ENCODE measurements around the gene ASF1B.

Gene ASF1B

DNA sequence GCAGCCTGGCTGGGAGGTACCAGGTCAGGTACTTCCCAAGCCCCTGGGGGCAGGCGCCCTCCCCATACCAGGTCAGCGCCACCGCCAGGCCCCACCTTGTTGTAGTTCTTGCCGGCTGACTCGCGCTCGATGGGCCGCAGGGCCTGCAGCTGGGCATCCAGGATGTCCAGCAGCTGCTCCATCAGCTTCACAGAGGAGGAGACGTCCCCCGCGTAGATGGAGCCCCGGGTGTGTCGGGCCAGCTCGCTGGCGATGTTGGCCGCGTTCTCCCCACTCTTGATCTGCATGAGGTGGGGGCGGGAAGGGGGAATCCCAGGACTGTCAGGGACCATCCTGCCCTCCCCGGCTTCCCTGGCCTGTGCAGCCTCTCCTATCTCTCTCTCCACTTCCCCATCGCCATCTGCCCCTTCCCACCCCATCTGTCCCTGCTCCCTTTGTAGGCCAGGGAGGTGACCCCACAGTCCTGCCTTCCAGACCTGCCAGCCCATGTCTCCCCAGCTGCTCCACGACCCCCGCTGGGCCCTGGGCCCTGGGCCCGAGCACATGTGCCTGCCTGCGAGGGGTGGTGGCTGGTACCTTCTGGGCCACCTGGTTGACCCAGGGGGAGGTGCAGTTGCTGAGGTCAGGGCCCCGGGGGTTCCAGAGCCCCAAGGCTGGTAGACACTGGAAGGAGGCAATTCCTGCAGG, 23.8 kb upstream of the ASF1B start:
- in situ Hi-C loops (cut with MboI; ENCODE audit: low pct_unique_long_range_greater_than_20kb, low sequenced_read_pairs, unreplicated experiment) = no loop called here
- TF ChIP-seq, protein P1, sequence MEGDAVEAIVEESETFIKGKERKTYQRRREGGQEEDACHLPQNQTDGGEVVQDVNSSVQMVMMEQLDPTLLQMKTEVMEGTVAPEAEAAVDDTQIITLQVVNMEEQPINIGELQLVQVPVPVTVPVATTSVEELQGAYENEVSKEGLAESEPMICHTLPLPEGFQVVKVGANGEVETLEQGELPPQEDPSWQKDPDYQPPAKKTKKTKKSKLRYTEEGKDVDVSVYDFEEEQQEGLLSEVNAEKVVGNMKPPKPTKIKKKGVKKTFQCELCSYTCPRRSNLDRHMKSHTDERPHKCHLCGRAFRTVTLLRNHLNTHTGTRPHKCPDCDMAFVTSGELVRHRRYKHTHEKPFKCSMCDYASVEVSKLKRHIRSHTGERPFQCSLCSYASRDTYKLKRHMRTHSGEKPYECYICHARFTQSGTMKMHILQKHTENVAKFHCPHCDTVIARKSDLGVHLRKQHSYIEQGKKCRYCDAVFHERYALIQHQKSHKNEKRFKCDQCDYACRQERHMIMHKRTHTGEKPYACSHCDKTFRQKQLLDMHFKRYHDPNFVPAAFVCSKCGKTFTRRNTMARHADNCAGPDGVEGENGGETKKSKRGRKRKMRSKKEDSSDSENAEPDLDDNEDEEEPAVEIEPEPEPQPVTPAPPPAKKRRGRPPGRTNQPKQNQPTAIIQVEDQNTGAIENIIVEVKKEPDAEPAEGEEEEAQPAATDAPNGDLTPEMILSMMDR (IDR thresholded peaks at IDR 0.05; ENCODE audit: extremely low read depth, insufficient read depth, missing control alignments) = no peak
- DNase-seq (ENCODE audit: low spot score) = no peak

DNA sequence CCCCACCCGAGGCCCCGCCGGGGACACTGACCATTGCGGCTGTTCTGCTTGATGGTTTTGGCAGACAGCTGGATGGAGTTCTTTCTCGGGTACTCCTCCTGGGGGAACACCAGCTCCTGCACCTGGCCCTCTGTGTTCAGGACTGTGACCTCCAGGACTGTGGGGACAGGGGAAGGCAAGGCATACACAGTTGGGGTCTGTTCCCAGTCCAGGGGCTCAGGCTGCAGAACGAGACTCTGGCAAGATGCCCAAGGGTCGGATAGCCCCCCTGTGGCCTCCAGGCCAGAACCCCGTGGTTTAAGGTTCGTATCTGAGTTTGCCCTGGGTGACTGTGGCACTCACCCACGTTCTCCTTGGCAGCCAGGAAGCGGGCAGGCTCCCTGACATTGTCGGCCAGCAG, 22.7 kb upstream of the ASF1B start:
- TF ChIP-seq, protein P1 (IDR thresholded peaks at IDR 0.05; ENCODE audit: extremely low read depth, insufficient read depth, missing control alignments) = no peak
- DNase-seq (ENCODE audit: low spot score) = no peak
- in situ Hi-C loops (cut with MboI; ENCODE audit: low pct_unique_long_range_greater_than_20kb, low sequenced_read_pairs, unreplicated experiment) = no loop called here

DNA sequence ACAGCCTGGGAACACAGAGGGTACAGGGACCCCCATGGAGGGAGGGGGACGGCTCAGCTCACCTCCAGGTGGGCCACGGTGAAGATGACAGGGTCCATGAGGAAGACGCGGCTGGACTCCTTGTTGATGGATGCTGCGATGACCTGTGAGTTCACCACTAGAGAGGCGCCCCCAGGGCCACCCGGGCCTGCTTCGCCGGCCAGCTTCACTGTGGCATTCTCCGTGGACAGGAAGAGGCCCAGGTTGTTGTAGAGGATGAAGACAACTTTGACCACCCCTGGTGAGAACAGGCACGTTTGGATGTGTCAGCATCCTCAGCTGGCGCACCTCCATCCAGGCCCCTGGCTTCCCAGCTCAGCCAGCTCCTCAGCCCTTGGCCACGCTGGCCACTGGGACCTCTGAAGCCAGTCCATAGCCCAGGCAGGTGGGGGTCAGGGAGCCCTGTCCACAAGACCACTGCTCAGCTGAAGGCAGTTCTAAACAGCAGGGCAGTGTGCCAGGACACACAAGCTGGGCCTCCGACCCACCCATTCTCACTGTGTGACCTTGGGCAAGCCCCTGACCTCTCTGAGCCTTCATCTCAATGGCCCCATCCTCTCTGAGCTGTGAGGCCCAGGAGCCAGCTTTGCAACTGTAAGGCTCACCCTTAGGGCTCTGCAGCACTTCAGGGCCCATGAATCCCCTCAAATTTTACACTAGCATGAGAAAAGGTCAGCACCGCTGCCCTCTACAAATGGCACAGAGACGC, 22.1 kb upstream of the ASF1B start:
- no peak for DNase-seq (ENCODE audit: low spot score)
- in situ Hi-C loops (cut with MboI; ENCODE audit: low pct_unique_long_range_greater_than_20kb, low sequenced_read_pairs, unreplicated experiment) = no loop called here
- TF ChIP-seq, protein P1 (IDR thresholded peaks at IDR 0.05; ENCODE audit: extremely low read depth, insufficient read depth, missing control alignments) = no peak

DNA sequence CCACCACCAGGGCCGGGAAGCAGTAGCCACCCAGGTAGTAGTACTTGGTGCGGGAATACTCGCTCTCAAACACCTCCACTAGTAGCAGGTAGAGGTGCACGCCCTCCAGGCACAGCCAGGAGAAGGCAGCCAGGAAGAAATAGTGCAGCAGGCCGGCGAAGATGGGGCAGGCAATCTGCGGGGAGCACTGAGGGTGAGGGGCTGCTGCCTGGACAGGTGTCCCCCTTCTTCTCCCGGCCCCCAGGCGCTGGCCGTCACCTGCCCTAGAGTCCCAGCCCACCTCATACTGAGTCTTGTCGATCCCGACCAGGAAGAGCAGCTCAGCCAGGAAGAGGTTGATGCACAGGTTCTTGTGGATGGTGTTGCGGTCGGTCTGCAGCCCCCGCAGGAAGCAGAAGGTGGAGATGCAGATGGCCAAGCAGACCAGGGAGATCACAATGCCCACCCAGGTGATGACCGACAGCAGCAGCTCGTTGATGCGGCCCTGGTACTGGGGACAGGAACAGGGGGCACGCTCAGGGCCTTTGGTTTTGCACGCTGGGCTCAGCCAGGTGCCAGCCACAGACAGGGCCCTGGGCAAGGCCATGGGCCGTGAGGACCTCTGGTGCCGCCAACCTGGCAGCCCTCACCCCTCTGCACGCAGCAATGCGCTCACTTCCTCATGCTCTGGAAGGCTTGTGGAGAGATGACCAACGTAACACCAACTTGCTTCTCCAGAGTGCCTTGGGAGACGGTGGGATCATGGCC, 20.8 kb upstream of the ASF1B start:
- DNase-seq (ENCODE audit: low spot score) = no peak
- in situ Hi-C loops (cut with MboI; ENCODE audit: low pct_unique_long_range_greater_than_20kb, low sequenced_read_pairs, unreplicated experiment) = no loop called here
- TF ChIP-seq, protein P1 (IDR thresholded peaks at IDR 0.05; ENCODE audit: extremely low read depth, insufficient read depth, missing control alignments) = no peak

DNA sequence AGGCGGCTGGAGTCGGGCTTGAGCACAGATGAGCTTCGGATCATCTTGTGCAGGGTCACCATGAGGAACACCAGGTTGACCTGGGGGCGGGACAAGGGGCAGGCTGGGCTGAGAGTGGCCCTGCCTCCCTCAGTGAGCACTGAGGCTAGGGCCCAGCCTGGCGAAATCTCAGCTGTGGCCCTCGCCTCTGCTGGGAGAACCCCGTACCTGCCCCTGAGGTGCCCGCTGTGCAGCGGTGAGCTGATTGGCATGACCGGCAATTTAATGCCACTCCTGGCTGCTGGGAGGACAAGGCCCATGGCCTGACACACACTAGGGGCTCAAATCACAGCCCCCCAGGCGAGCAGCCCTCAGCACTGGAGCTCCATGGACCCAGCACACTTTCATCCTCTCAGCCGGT, 19.7 kb upstream of the ASF1B start:
- TF ChIP-seq, protein P1 (IDR thresholded peaks at IDR 0.05; ENCODE audit: extremely low read depth, insufficient read depth, missing control alignments) = no peak
- in situ Hi-C loops (cut with MboI; ENCODE audit: low pct_unique_long_range_greater_than_20kb, low sequenced_read_pairs, unreplicated experiment) = no loop called here
- no peak for DNase-seq (ENCODE audit: low spot score)

DNA sequence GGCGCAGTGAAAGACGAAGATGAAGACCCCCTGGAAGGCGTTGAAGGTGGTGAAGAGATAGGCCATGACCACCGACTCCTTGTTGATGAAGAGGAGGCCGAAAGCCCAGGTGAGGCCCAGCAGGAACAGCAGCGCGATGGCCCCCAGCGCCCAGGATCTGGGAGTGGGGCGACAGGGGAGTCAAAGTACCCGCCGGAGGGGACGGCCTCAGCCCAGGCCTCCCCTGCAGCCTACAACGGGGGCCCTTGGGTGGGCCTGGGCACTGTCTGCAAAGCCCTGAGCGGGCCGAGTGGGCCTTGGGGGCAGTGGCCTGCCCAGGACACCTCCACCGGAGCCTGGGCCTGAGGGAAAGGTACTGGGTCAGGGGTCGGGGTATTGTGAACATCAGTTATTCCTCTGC, 19.0 kb upstream of the ASF1B start:
- TF ChIP-seq, protein P1 (IDR thresholded peaks at IDR 0.05; ENCODE audit: extremely low read depth, insufficient read depth, missing control alignments) = no peak
- in situ Hi-C loops (cut with MboI; ENCODE audit: low pct_unique_long_range_greater_than_20kb, low sequenced_read_pairs, unreplicated experiment) = no loop called here
- DNase-seq (ENCODE audit: low spot score) = no peak
